ENCODE measurements around the gene UNC13C.

Gene UNC13C

GRCh38 chr15:54345827-54346226 lies 367.6 kb downstream of the UNC13C start:
- Histone ChIP-seq H3K9ac (ENCODE audit: low read length in 2 of 2) (no peak overlapping the region), H3K9me3 (ENCODE audit: control insufficient read depth in 2 of 2, low read length in 2 of 2) (no peaks in the 10 kb centered on the region), H3K27me3 (ENCODE audit: control insufficient read depth in 1 of 2, insufficient read depth in 2 of 2, low read length in 2 of 2) (no peaks in the 10 kb centered on the region), H3K4me3 (ENCODE audit: low read length in 2 of 2) (no peak overlapping the region), H3K4me1 (ENCODE audit: control insufficient read depth, insufficient read depth, low read length) (no peaks in the 10 kb centered on the region), H3K27ac (ENCODE audit: low read length) (no peak overlapping the region), H3K36me3 (ENCODE audit: control insufficient read depth in 2 of 2, insufficient read depth in 2 of 2, low read length in 2 of 2) (no peaks in the 10 kb centered on the region)

GRCh38 chr15:54347082-54347827 lies 369.0 kb downstream of the UNC13C start:
- no peak overlapping the region for H3K9ac ChIP-seq (ENCODE audit: low read length in 2 of 2)
- no peaks in the 10 kb centered on the region for H3K4me1 ChIP-seq (ENCODE audit: control insufficient read depth, insufficient read depth, low read length)
- H3K27me3 ChIP-seq (ENCODE audit: control insufficient read depth in 1 of 2, insufficient read depth in 2 of 2, low read length in 2 of 2), result no peaks in the 10 kb centered on the region
- no peak overlapping the region for H3K4me3 ChIP-seq (ENCODE audit: low read length in 2 of 2)
- H3K9me3 ChIP-seq (ENCODE audit: control insufficient read depth in 2 of 2, low read length in 2 of 2), result no peaks in the 10 kb centered on the region
- no peaks in the 10 kb centered on the region for H3K36me3 ChIP-seq (ENCODE audit: control insufficient read depth in 2 of 2, insufficient read depth in 2 of 2, low read length in 2 of 2)
- H3K27ac ChIP-seq (ENCODE audit: low read length), result no peak overlapping the region

- Histone ChIP-seq H3K36me3 (ENCODE audit: control insufficient read depth in 2 of 2, insufficient read depth in 2 of 2, low read length in 2 of 2) (no peaks in the 10 kb centered on the region), H3K9me3 (ENCODE audit: control insufficient read depth in 2 of 2, low read length in 2 of 2) (no peaks in the 10 kb centered on the region), H3K27me3 (ENCODE audit: control insufficient read depth in 1 of 2, insufficient read depth in 2 of 2, low read length in 2 of 2) (no peaks in the 10 kb centered on the region), H3K4me1 (ENCODE audit: control insufficient read depth, insufficient read depth, low read length) (no peaks in the 10 kb centered on the region), H3K4me3 (ENCODE audit: low read length in 2 of 2) (no peak overlapping the region), H3K27ac (ENCODE audit: low read length) (no peak overlapping the region), H3K9ac (ENCODE audit: low read length in 2 of 2) (no peak overlapping the region)
Measured at GRCh38 chr15:54353726-54354125, 375.5 kb downstream of the UNC13C start.

GRCh38 chr15:54354341-54354740 lies 376.1 kb downstream of the UNC13C start:
- H3K4me3 ChIP-seq (ENCODE audit: low read length in 2 of 2), result no peak overlapping the region
- H3K9ac ChIP-seq (ENCODE audit: low read length in 2 of 2), result no peak overlapping the region
- H3K27ac ChIP-seq (ENCODE audit: low read length), result no peak overlapping the region
- H3K4me1 ChIP-seq (ENCODE audit: control insufficient read depth, insufficient read depth, low read length), result no peaks in the 10 kb centered on the region
- H3K9me3 ChIP-seq (ENCODE audit: control insufficient read depth in 2 of 2, low read length in 2 of 2), result no peaks in the 10 kb centered on the region
- no peaks in the 10 kb centered on the region for H3K27me3 ChIP-seq (ENCODE audit: control insufficient read depth in 1 of 2, insufficient read depth in 2 of 2, low read length in 2 of 2)
- no peaks in the 10 kb centered on the region for H3K36me3 ChIP-seq (ENCODE audit: control insufficient read depth in 2 of 2, insufficient read depth in 2 of 2, low read length in 2 of 2)

GRCh38 chr15:54364961-54365360 lies 386.7 kb downstream of the UNC13C start:
- Histone ChIP-seq H3K27ac (ENCODE audit: low read length) (no peak overlapping the region), H3K27me3 (ENCODE audit: control insufficient read depth in 1 of 2, insufficient read depth in 2 of 2, low read length in 2 of 2) (no peaks in the 10 kb centered on the region), H3K4me3 (ENCODE audit: low read length in 2 of 2) (no peak overlapping the region), H3K9me3 (ENCODE audit: control insufficient read depth in 2 of 2, low read length in 2 of 2) (peaks cover 0 to 3% of the 10 kb centered on the region in 2 donors), H3K4me1 (ENCODE audit: control insufficient read depth, insufficient read depth, low read length) (no peaks in the 10 kb centered on the region), H3K9ac (ENCODE audit: low read length in 2 of 2) (no peak overlapping the region), H3K36me3 (ENCODE audit: control insufficient read depth in 2 of 2, insufficient read depth in 2 of 2, low read length in 2 of 2) (no peaks in the 10 kb centered on the region)

- Histone ChIP-seq H3K4me3 (ENCODE audit: low read length in 2 of 2) (no peak overlapping the region), H3K27ac (ENCODE audit: low read length) (no peak overlapping the region), H3K27me3 (ENCODE audit: control insufficient read depth in 1 of 2, insufficient read depth in 2 of 2, low read length in 2 of 2) (no peaks in the 10 kb centered on the region), H3K9me3 (ENCODE audit: control insufficient read depth in 2 of 2, low read length in 2 of 2) (no peaks in the 10 kb centered on the region), H3K36me3 (ENCODE audit: control insufficient read depth in 2 of 2, insufficient read depth in 2 of 2, low read length in 2 of 2) (no peaks in the 10 kb centered on the region), H3K4me1 (ENCODE audit: control insufficient read depth, insufficient read depth, low read length) (no peaks in the 10 kb centered on the region), H3K9ac (ENCODE audit: low read length in 2 of 2) (no peak overlapping the region)
Measured at GRCh38 chr15:54373332-54373731, 395.1 kb downstream of the UNC13C start.

GRCh38 chr15:54374184-54374952 lies 396.1 kb downstream of the UNC13C start:
- Histone ChIP-seq H3K4me3 (ENCODE audit: low read length in 2 of 2) (no peak overlapping the region), H3K27me3 (ENCODE audit: control insufficient read depth in 1 of 2, insufficient read depth in 2 of 2, low read length in 2 of 2) (no peaks in the 10 kb centered on the region), H3K27ac (ENCODE audit: low read length) (no peak overlapping the region), H3K36me3 (ENCODE audit: control insufficient read depth in 2 of 2, insufficient read depth in 2 of 2, low read length in 2 of 2) (no peaks in the 10 kb centered on the region), H3K4me1 (ENCODE audit: control insufficient read depth, insufficient read depth, low read length) (no peaks in the 10 kb centered on the region), H3K9ac (ENCODE audit: low read length in 2 of 2) (no peak overlapping the region), H3K9me3 (ENCODE audit: control insufficient read depth in 2 of 2, low read length in 2 of 2) (no peaks in the 10 kb centered on the region)

GRCh38 chr15:54387799-54388198 lies 409.6 kb downstream of the UNC13C start:
- no peaks in the 10 kb centered on the region for H3K4me1 ChIP-seq (ENCODE audit: control insufficient read depth, insufficient read depth, low read length)
- H3K27ac ChIP-seq (ENCODE audit: low read length), result no peak overlapping the region
- no peaks in the 10 kb centered on the region for H3K27me3 ChIP-seq (ENCODE audit: control insufficient read depth in 1 of 2, insufficient read depth in 2 of 2, low read length in 2 of 2)
- H3K4me3 ChIP-seq (ENCODE audit: low read length in 2 of 2), result no peak overlapping the region
- no peaks in the 10 kb centered on the region for H3K9me3 ChIP-seq (ENCODE audit: control insufficient read depth in 2 of 2, low read length in 2 of 2)
- H3K36me3 ChIP-seq (ENCODE audit: control insufficient read depth in 2 of 2, insufficient read depth in 2 of 2, low read length in 2 of 2), result no peaks in the 10 kb centered on the region
- H3K9ac ChIP-seq (ENCODE audit: low read length in 2 of 2), result no peak overlapping the region

- H3K9me3 ChIP-seq (ENCODE audit: control insufficient read depth in 2 of 2, low read length in 2 of 2), result no peaks in the 10 kb centered on the region
- no peak overlapping the region for H3K27ac ChIP-seq (ENCODE audit: low read length)
- H3K4me3 ChIP-seq (ENCODE audit: low read length in 2 of 2), result no peak overlapping the region
- no peaks in the 10 kb centered on the region for H3K36me3 ChIP-seq (ENCODE audit: control insufficient read depth in 2 of 2, insufficient read depth in 2 of 2, low read length in 2 of 2)
- H3K27me3 ChIP-seq (ENCODE audit: control insufficient read depth in 1 of 2, insufficient read depth in 2 of 2, low read length in 2 of 2), result no peaks in the 10 kb centered on the region
- H3K9ac ChIP-seq (ENCODE audit: low read length in 2 of 2), result no peak overlapping the region
- H3K4me1 ChIP-seq (ENCODE audit: control insufficient read depth, insufficient read depth, low read length), result no peaks in the 10 kb centered on the region
Measured at GRCh38 chr15:54388746-54389145, 410.5 kb downstream of the UNC13C start.

GRCh38 chr15:54410481-54410880 lies 432.2 kb downstream of the UNC13C start:
- H3K4me1 ChIP-seq (ENCODE audit: control insufficient read depth, insufficient read depth, low read length), result no peaks in the 10 kb centered on the region
- no peaks in the 10 kb centered on the region for H3K9me3 ChIP-seq (ENCODE audit: control insufficient read depth in 2 of 2, low read length in 2 of 2)
- H3K27ac ChIP-seq (ENCODE audit: low read length), result no peak overlapping the region
- H3K4me3 ChIP-seq (ENCODE audit: low read length in 2 of 2), result no peak overlapping the region
- no peaks in the 10 kb centered on the region for H3K27me3 ChIP-seq (ENCODE audit: control insufficient read depth in 1 of 2, insufficient read depth in 2 of 2, low read length in 2 of 2)
- H3K9ac ChIP-seq (ENCODE audit: low read length in 2 of 2), result no peak overlapping the region
- H3K36me3 ChIP-seq (ENCODE audit: control insufficient read depth in 2 of 2, insufficient read depth in 2 of 2, low read length in 2 of 2), result no peaks in the 10 kb centered on the region

GRCh38 chr15:54424171-54424570 lies 445.9 kb downstream of the UNC13C start:
- Histone ChIP-seq H3K4me3 (ENCODE audit: low read length in 2 of 2) (no peak overlapping the region), H3K27ac (ENCODE audit: low read length) (no peak overlapping the region), H3K36me3 (ENCODE audit: control insufficient read depth in 2 of 2, insufficient read depth in 2 of 2, low read length in 2 of 2) (no peaks in the 10 kb centered on the region), H3K4me1 (ENCODE audit: control insufficient read depth, insufficient read depth, low read length) (no peaks in the 10 kb centered on the region), H3K27me3 (ENCODE audit: control insufficient read depth in 1 of 2, insufficient read depth in 2 of 2, low read length in 2 of 2) (no peaks in the 10 kb centered on the region), H3K9me3 (ENCODE audit: control insufficient read depth in 2 of 2, low read length in 2 of 2) (peaks cover 0 to 2% of the 10 kb centered on the region in 2 donors), H3K9ac (ENCODE audit: low read length in 2 of 2) (no peak overlapping the region)
